PC-3 (cell line): ENCODE measurements around the gene IKZF1. TPM values are rescaled to one million over a fixed set of nuclear protein-coding genes. Genes with fewer than 3 reads are reported as not detected.

Experiments used
- ATAC-seq: fragments of 200-7000 bp; cut with Tn5 transposase; 2 replicates; pipeline ENCODE4 v1.9.1; 2020; ENCODE audit warnings: mild to moderate bottlenecking, moderate library complexity
- BruUV-seq: library from RNA; stranded (reverse); fragments of 400-500 nt; replicated peaks from 2 replicates; lab custom pipeline; 2021; lab: Mats Ljungman, UMichigan
- CTCF ChIA-PET: fragments of 300-600 bp; sonication (Branson Sonifier 250); formaldehyde crosslinking; loops from one replicate; lab custom pipeline; 2022; ENCODE audit warnings: antibody characterized with exemption; lab: Charles Lee
- POLR2A ChIA-PET: fragments of 300-600 bp; sonication (Branson Sonifier 250); formaldehyde crosslinking; loops from one replicate; lab custom pipeline; 2022; ENCODE audit warnings: antibody characterized with exemption; ENCODE audit not compliant: unreplicated experiment; lab: Charles Lee
- DNase-seq: peaks from one replicate; pipeline ENCODE4 v3.0.0-alpha.2; 2015
- H2AFZ ChIP-seq: fragments of 300-600 bp; sonication (generic); 2 replicates; pipeline ENCODE4 v1.6.0; 2016; ENCODE audit warnings: antibody characterized with exemption, low read length
- H3F3A ChIP-seq: fragments of 300-600 bp; sonication (generic); one replicate; pipeline ENCODE4 v1.6.0; 2017; ENCODE audit warnings: antibody characterized with exemption, low read length, control low read depth, mild to moderate bottlenecking; ENCODE audit not compliant: unreplicated experiment
- H3K27ac ChIP-seq: fragments of 300-600 bp; sonication (generic); 2 replicates; pipeline ENCODE4 v1.5.1; 2016; ENCODE audit warnings: mild to moderate bottlenecking, low read length
- H3K27me3 ChIP-seq: fragments of 300-600 bp; sonication (generic); 2 replicates; pipeline ENCODE4 v1.6.1; 2016; ENCODE audit warnings: low read length, mixed read lengths
- H3K36me3 ChIP-seq: fragments of 300-600 bp; sonication (generic); 2 replicates; pipeline ENCODE4 v1.6.1; 2016; ENCODE audit warnings: low read depth, mixed run types, low read length, mixed read lengths
- H3K4me1 ChIP-seq: fragments of 300-600 bp; sonication (generic); 2 replicates; pipeline ENCODE4 v1.5.1; 2016; ENCODE audit warnings: low read length; ENCODE audit not compliant: insufficient read depth
- H3K4me2 ChIP-seq: fragments of 300-600 bp; sonication (generic); 2 replicates; pipeline ENCODE4 v1.6.0; 2016; ENCODE audit warnings: low read length
- H3K4me3 ChIP-seq: fragments of 300-600 bp; sonication (generic); 2 replicates; pipeline ENCODE4 v1.5.1; 2016; ENCODE audit warnings: mild to moderate bottlenecking, low read length, mixed read lengths
- H3K79me2 ChIP-seq: fragments of 300-600 bp; sonication (generic); 2 replicates; pipeline ENCODE4 v1.6.1; 2017; ENCODE audit warnings: low read length, mixed read lengths
- H3K9ac ChIP-seq: fragments of 300-600 bp; sonication (generic); 2 replicates; pipeline ENCODE4 v1.6.0; 2016; ENCODE audit warnings: mild to moderate bottlenecking, low read length
- H3K9me2 ChIP-seq: fragments of 300-600 bp; sonication (generic); replicated peaks from 2 replicates; pipeline ENCODE4 v1.6.1; 2016; ENCODE audit warnings: mixed run types, low read length, mixed read lengths
- H3K9me3 ChIP-seq: fragments of 300-600 bp; sonication (generic); 2 replicates; pipeline ENCODE4 v1.6.1; 2016; ENCODE audit warnings: low read length, mixed read lengths
- H4K20me1 ChIP-seq: fragments of 300-600 bp; sonication (generic); 2 replicates; pipeline ENCODE4 v1.6.1; 2016; ENCODE audit warnings: low read length, mixed read lengths
- EZH2 ChIP-seq: fragments of 300-600 bp; sonication (generic); IDR thresholded peaks from one replicate; pipeline ENCODE4 v1.6.1; 2017; ENCODE audit warnings: antibody characterized with exemption, mild to moderate bottlenecking, low read length; ENCODE audit not compliant: unreplicated experiment
- EZH2phosphoT487 ChIP-seq: fragments of 300-600 bp; sonication (generic); IDR thresholded peaks from 2 replicates; pipeline ENCODE4 v1.6.1; 2018; ENCODE audit warnings: mild to moderate bottlenecking, antibody characterized with exemption, low read length, borderline replicate concordance
- intact Hi-C: fragments of 100-400 bp; cut with micrococcal nuclease; formaldehyde crosslinking; loops from 2 replicates; pipeline ENCODE4 v1.9.0; 2023
- total RNA-seq: library from RNA; depleted of rRNA; stranded (reverse); fragments of >200 nt; gene quantifications from 2 replicates; pipeline ENCODE4 v1.2.3, GENCODE V29; 2014
- TF ChIP-seq, protein P1 (sequence below): fragments of 300-600 bp; sonication (generic); conservative IDR thresholded peaks from 2 replicates; pipeline ENCODE4 v1.5.1; 2017; ENCODE audit warnings: antibody characterized with exemption, low read depth, mild to moderate bottlenecking, low read length

The IKZF1 gene
- total RNA-seq, 1 experiment from 2014 or later = not detected

DNA sequence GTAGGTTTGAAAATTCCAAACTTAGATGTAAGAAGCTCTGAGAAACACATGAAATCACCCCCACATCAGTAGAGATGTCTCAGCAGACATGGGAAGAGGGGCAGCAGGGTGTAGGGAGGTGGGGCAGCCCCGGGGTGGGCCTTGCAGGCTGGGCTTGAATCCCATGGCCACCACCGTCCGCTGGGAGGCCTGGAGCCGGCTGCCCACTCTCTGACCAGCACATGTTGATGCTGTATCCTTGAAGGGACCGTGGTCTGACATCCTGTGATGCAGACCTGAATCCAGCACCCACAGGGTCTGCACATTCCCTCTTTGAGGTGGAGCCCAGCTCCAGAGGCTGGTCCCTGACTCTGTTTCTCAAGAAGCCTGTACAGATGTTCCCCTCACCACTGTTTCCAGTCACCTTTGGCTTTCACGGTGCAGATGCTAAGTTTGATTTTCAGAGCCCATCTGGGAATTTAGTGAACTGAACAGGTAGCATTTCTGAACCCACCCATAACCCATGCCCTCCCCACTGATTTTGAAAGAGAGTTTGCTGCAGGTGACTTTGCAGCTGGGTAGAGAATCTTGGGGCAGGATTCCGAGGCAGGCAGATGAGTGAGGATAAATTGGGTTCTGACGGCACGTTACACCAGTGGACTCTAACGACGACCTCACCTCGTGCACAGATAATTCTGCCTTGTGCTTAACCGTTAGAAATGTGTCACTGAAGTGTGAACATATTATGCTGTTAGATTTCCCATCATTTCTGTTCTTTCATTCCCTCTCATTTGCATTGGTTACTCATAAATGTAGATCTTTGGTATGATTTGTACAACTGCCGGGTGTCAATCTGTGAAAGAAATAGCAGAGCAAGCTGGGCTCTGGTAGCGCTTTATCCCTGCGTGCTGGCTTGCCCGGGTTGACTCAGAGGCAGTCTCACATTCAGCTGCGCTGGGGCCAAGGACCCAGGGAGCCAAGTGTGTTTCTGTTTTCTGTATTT is 45.7 kb downstream of the IKZF1 start:
- Histone ChIP-seq H3K9me3 (no peaks in the 10 kb centered on the region), H4K20me1 (no peaks in the 10 kb centered on the region), H3K4me3 (no peak overlapping the region), H3K27me3 (peaks cover 93% of the 10 kb centered on the region), H3K9me2 (no peaks in the 10 kb centered on the region), H3K79me2 (no peaks in the 10 kb centered on the region), H3K9ac (no peak overlapping the region), H3K36me3 (no peaks in the 10 kb centered on the region), H3F3A (no peaks in the 10 kb centered on the region), H3K27ac (no peak overlapping the region), H2AFZ (no peak overlapping the region), H3K4me1 (peaks cover 5% of the 10 kb centered on the region; the same call in 1 of the 2 replicates), H3K4me2 (no peak overlapping the region)
- ChIA-PET POLR2A (no interaction called here), CTCF (no interaction called here)
- TF ChIP-seq EZH2phosphoT487 (no peak), EZH2 (no peak)
- TF ChIP-seq, protein P1, sequence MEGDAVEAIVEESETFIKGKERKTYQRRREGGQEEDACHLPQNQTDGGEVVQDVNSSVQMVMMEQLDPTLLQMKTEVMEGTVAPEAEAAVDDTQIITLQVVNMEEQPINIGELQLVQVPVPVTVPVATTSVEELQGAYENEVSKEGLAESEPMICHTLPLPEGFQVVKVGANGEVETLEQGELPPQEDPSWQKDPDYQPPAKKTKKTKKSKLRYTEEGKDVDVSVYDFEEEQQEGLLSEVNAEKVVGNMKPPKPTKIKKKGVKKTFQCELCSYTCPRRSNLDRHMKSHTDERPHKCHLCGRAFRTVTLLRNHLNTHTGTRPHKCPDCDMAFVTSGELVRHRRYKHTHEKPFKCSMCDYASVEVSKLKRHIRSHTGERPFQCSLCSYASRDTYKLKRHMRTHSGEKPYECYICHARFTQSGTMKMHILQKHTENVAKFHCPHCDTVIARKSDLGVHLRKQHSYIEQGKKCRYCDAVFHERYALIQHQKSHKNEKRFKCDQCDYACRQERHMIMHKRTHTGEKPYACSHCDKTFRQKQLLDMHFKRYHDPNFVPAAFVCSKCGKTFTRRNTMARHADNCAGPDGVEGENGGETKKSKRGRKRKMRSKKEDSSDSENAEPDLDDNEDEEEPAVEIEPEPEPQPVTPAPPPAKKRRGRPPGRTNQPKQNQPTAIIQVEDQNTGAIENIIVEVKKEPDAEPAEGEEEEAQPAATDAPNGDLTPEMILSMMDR = no peak
- DNase-seq (no peak), ATAC-seq (no peak)
- intact Hi-C loops = no loop called here
- no TSS peak for BruUV-seq

GRCh38 chr7:50351267-50351666 is 46.8 kb downstream of the IKZF1 start:
- no peak overlapping the region for H3K4me2 ChIP-seq
- peaks cover 5% of the 10 kb centered on the region; the same call in 1 of the 2 replicates for H3K4me1 ChIP-seq
- intact Hi-C loops = no loop called here
- no peaks in the 10 kb centered on the region for H3K9me2 ChIP-seq
- CTCF ChIA-PET = no interaction called here
- DNase-seq (no peak), ATAC-seq (no peak)
- POLR2A ChIA-PET = no interaction called here
- no peaks in the 10 kb centered on the region for H3K36me3 ChIP-seq
- H3F3A ChIP-seq = no peaks in the 10 kb centered on the region
- H2AFZ ChIP-seq = no peak overlapping the region
- H3K9ac ChIP-seq = no peak overlapping the region
- H3K4me3 ChIP-seq = no peak overlapping the region
- TF ChIP-seq, protein P1 = no peak
- TF ChIP-seq EZH2phosphoT487 = no peak
- TF ChIP-seq EZH2 = no peak
- no TSS peak for BruUV-seq
- no peaks in the 10 kb centered on the region for H3K79me2 ChIP-seq
- no peak overlapping the region for H3K27ac ChIP-seq
- no peaks in the 10 kb centered on the region for H4K20me1 ChIP-seq
- H3K9me3 ChIP-seq = no peaks in the 10 kb centered on the region
- peaks cover 92% of the 10 kb centered on the region for H3K27me3 ChIP-seq

DNA sequence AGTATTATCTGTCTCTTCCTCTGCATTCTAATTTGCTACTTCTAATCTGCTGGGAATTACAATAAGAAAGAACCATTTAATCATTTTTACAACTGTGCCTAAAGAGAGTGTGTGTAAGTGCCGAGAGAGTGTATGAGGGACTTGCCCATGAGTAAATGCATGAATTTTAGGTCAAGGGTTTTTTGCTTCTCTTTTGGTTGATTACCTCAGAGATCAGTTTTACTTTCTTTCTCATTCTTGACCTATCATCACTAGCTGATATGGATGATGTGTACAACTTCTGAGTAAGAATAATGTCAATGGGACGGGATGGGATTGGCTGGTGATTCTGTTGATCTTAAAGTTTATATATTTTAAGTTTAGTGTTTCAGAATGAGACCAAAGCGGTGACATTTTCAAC is 47.8 kb downstream of the IKZF1 start:
- intact Hi-C loops = no loop called here
- DNase-seq (no peak), ATAC-seq (no peak)
- Histone ChIP-seq H3K27ac (no peak overlapping the region), H3K4me1 (no peaks in the 10 kb centered on the region), H3K9me3 (no peaks in the 10 kb centered on the region), H3K9me2 (no peaks in the 10 kb centered on the region), H2AFZ (no peak overlapping the region), H3K4me2 (no peak overlapping the region), H3K4me3 (no peak overlapping the region), H3K27me3 (peaks cover 95% of the 10 kb centered on the region), H3K36me3 (no peaks in the 10 kb centered on the region), H3F3A (no peaks in the 10 kb centered on the region), H3K9ac (no peak overlapping the region), H4K20me1 (no peaks in the 10 kb centered on the region), H3K79me2 (no peaks in the 10 kb centered on the region)
- TF ChIP-seq EZH2phosphoT487 (no peak), EZH2 (no peak)
- TF ChIP-seq, protein P1 = no peak
- ChIA-PET CTCF (no interaction called here), POLR2A (no interaction called here)
- BruUV-seq = no TSS peak
